ENCODE data around the gene ABLIM2.

Gene ABLIM2

DNA sequence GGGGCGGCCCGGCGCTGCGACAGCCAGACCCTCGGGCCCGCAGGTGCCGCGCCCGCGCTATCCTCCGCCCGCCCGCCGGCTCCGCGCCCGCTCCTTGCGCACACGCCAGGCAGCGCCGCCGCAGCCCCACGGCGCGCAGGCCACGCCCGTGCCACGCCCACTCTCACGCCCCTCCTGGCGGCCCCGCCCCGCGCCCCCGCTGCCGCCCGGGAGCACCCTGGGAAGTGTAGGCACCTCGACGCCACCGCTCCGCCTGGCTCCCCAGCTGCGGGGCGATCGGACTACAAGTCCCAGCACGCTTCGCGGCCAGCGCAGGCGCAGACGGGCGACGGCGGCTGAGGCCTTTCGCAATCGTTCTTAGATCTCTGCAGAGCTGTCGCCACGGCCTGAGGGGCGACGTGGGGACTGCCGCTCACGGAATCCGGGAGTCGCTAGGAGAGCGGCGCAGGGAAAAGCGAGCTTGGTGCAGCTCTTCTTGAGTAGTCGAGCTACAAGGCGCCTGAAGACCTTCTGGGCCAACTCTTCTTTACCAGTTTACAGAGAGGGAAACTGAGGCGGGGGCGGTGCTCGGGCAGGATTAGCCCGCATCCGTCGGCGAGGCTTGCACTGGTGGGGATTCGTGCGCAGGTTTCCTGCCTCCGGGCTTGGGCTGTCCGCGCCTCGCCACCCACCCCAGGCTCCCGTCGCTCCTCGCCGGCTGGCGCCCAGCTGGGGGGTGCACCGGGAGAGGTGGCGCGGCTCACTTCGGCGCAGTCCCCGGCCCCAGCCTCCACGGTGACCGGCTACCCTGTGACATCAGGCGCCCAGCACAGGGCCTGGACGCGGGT lies at the start of gene ABLIM2:
ABLIM2 (minus strand) TSS at position 104 of the 827 bp plus-strand sequence. CDS start 124 bp downstream, outside the sequence.
- H3K4me3 Mint-ChIP-seq = peak within 1 kb of the TSS; percentile 93
- H3K4me1 Mint-ChIP-seq (ENCODE audit: low read depth) = peaks cover 10% of the 10 kb centered on the region
- peaks cover 3% of the 10 kb centered on the region for H3K36me3 Mint-ChIP-seq (ENCODE audit: low read depth)
- H3K9me3 Mint-ChIP-seq = no peaks in the 10 kb centered on the region
- H3K27ac Mint-ChIP-seq = peak within 1 kb of the TSS; percentile 75
- H3K27me3 Mint-ChIP-seq (ENCODE audit: low read depth) = peaks cover 31% of the 10 kb centered on the region

DNA sequence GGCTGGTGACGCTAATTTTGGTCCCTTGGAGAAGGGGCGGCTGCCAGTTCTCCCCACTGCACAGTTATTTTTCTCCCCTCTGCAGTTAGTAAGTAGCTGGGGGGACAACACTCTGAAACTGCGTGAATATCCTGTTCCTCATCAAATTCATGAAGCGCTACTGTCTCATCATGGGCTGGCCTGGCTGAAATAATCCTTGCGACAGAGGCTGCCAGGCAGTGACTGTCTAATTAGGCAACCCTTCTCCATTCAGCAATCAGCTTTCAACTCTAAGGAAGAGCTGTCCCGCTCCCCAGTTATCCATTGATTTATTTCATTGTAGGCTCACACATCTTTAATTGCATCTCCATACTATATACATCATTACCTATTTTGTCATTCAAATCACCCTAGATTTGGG lies 48.7 kb upstream of the ABLIM2 start:
- Mint-ChIP-seq H3K27ac (no peak overlapping the region), H3K4me3 (no peak overlapping the region), H3K4me1 (ENCODE audit: low read depth) (peaks cover 11% of the 10 kb centered on the region), H3K36me3 (ENCODE audit: low read depth) (peaks cover 10% of the 10 kb centered on the region), H3K9me3 (no peaks in the 10 kb centered on the region), H3K27me3 (ENCODE audit: low read depth) (no peaks in the 10 kb centered on the region)

DNA sequence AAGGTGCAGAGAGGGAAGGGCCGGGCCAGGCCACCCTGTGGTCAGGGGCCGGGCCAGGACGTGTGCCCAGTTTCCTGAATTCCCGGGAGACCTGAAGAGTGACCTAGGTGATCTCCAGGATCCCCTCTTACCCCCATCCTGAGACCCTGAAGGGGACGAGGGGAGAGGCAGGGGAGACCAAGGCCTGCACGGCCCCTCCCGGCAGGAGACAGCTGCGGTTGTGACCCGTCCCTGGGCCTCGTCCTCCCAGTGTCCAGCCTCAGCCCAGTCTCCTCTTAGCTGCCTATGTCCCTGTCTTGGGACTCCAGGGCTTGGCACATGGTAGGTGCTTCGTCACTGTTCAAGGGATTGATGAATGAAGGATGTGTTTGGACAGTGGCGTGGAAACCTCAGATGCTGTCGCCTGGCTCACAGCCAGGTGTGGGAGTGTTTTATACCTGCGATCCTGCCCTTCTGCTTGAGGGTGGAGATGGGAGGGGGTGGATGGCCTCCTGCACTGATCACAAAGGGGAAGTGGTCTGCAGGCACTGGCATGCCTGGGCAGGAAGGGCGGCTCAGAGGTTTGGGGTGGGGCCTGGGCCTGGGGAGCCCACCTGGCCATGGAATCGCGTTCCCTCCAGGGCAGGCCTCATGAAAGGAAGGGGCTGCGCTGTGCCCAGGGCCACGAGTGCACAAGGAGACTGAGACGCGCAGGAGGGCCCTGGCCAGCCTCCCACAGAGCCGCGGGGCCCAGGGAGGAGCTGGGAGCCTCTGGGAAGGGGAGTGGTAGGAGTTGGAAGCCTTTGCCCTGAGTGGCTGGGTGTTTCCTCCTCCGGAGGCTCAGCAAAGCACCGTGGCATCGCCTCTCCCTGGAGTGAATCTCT lies 47.4 kb upstream of the ABLIM2 start:
- Mint-ChIP-seq H3K4me3 (no peak overlapping the region), H3K27ac (no peak overlapping the region), H3K4me1 (ENCODE audit: low read depth) (peaks cover 22% of the 10 kb centered on the region), H3K27me3 (ENCODE audit: low read depth) (no peaks in the 10 kb centered on the region), H3K9me3 (no peaks in the 10 kb centered on the region), H3K36me3 (ENCODE audit: low read depth) (peaks cover 14% of the 10 kb centered on the region)

DNA sequence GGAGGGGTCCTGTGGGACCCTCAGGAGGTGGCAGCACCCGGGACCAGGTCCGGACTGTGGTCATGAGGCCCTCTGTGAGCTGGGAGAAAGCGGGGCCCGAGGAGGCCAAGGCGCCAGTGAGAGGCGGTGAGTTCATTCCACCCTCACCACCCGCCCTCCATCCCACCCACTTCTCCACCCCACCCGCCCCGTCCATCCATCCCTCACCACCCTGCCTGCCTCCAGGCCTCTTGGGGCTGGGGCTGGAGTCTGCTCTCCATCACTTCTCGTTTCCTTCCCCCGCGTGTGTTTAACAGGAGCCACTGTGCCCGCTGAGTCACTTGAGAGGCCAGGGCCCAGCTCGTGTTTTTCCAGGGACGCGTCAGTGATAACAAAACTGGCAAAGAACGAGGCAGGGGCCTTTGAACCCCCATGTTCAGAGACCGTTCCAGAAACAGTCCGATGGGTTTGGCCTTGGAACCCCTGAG lies 46.7 kb upstream of the ABLIM2 start:
- H3K36me3 Mint-ChIP-seq (ENCODE audit: low read depth) = peaks cover 14% of the 10 kb centered on the region
- no peaks in the 10 kb centered on the region for H3K27me3 Mint-ChIP-seq (ENCODE audit: low read depth)
- no peak overlapping the region for H3K27ac Mint-ChIP-seq
- no peaks in the 10 kb centered on the region for H3K9me3 Mint-ChIP-seq
- H3K4me3 Mint-ChIP-seq = no peak overlapping the region
- H3K4me1 Mint-ChIP-seq (ENCODE audit: low read depth) = peaks cover 26% of the 10 kb centered on the region

DNA sequence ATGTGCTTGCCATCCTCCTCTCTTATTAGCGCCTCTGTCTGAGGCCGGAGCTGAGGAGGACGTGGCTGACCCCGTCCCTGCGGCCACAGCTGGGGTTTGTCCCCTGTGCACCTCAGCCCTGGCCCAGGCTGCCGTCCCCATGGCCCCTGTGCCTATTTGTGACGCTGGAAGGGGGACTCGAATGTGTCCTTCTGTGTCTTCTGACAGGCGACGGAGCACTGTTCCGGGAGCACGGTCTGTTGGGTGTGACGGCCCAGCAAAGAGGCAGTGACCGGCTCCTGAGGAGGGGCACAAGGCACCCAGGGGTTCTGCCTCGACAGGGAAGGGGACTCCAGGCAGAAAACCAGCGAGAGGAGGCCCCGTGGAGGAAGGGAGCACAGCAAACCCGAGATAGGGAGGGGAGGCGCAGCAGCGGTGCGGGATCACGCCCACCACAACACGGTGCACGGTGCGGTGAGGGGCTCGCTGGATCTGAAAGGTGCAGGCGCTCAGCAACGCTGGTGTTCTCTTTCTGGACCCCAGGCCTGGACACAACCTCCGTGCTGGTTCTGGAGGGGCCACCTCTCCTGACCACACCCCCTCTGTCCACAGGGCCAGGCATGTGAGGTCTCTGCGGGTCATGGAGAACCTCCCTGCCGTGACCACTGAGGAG lies 46.1 kb upstream of the ABLIM2 start:
- H3K4me1 Mint-ChIP-seq (ENCODE audit: low read depth) = peaks cover 28% of the 10 kb centered on the region
- peaks cover 14% of the 10 kb centered on the region for H3K36me3 Mint-ChIP-seq (ENCODE audit: low read depth)

DNA sequence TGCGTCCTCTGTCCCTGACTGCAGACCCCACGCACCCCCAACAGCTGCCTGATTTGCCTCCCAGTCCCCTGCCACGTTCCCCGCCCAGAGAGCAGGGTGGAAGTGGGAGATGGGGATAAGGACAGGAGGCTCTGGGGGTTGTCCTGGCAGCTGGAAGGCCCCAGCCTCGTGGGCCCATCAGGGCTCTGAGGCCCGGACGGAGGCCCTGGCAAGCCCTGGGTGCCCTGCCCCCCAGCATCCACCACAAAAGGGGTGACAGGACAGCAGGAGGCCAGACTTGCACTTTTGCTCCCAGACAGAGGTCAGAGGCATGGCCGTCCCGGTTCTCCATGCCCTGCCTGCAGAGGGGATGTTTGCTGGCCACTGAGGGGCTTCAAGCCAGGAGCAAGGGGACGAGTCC lies 45.2 kb upstream of the ABLIM2 start:
- H3K4me3 Mint-ChIP-seq = no peak overlapping the region
- peaks cover 29% of the 10 kb centered on the region for H3K4me1 Mint-ChIP-seq (ENCODE audit: low read depth)
- no peak overlapping the region for H3K27ac Mint-ChIP-seq
- peaks cover 13% of the 10 kb centered on the region for H3K36me3 Mint-ChIP-seq (ENCODE audit: low read depth)
- no peaks in the 10 kb centered on the region for H3K9me3 Mint-ChIP-seq
- no peaks in the 10 kb centered on the region for H3K27me3 Mint-ChIP-seq (ENCODE audit: low read depth)

More for the DNA sequence above, 46.1 kb upstream of the ABLIM2 start:
- Mint-ChIP-seq H3K27ac (no peak overlapping the region), H3K27me3 (ENCODE audit: low read depth) (no peaks in the 10 kb centered on the region), H3K9me3 (no peaks in the 10 kb centered on the region), H3K4me3 (no peak overlapping the region)

DNA sequence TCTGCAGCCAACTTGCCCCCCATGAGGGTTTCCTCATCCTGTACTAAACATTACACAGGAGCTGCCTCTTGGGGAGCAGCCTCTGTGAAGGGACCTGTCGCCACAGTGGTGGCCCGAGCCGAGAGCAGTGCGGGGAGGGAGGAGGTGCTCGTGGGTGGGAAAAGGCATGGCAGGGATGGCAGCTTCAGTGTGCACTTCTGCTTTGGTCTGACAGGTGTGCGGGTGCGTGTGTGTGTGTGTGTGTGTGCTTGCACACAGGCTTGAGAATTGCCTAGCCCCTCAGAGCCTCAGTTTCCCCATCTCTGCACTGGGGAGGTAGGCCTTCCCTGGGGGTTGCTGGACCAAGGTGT lies 44.4 kb upstream of the ABLIM2 start:
- H3K36me3 Mint-ChIP-seq (ENCODE audit: low read depth) = peaks cover 13% of the 10 kb centered on the region
- no peaks in the 10 kb centered on the region for H3K27me3 Mint-ChIP-seq (ENCODE audit: low read depth)
- H3K9me3 Mint-ChIP-seq = no peaks in the 10 kb centered on the region
- no peak overlapping the region for H3K27ac Mint-ChIP-seq
- H3K4me3 Mint-ChIP-seq = no peak overlapping the region
- peaks cover 37% of the 10 kb centered on the region for H3K4me1 Mint-ChIP-seq (ENCODE audit: low read depth)

DNA sequence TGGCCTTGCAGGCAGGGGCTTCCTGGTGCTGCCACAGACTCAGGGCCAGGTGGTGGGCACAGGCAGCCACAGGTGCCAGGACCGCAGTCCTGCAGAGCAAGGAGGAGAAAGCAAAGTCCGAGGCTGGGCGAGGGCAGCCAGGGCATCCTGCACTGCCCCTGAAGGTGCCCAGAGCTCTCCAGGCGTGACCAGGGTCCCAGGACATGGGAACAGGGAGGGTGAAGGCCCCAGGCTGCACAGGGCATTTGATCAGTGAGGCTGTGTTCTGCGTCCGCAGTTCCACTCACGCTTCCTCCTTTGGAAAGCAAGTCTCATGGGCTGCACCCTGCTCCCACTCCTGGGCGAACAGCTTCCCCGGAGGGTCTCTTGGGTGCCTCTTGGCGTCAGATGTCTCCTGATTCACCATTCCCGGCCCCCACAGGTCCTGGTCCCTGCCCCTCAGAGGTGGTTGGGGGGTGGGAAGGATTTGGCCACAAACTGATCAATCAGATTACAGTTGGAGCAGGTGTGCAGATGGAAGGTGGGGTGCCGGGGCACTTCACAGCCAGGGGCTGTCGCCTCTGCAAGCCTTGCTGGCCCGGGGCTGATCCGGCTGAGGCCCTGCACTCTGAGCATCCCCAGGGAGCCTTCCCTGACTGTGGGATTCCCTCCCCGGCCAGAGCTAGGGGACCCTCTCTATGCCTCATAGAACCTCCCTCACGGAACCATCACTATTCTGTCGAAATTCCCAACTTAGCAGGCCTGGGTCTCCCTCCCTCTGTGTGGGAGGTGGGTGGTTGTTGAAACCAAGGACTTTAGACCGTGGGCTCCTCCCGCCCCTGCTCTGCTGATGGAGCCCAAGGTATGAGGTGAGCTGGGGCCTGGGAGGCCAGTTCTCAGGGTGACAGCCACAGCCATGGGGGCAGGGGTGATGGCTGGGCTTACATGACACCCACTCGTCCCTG lies 43.8 kb upstream of the ABLIM2 start:
- H3K9me3 Mint-ChIP-seq = no peaks in the 10 kb centered on the region
- H3K27me3 Mint-ChIP-seq (ENCODE audit: low read depth) = no peaks in the 10 kb centered on the region
- H3K27ac Mint-ChIP-seq = no peak overlapping the region
- H3K36me3 Mint-ChIP-seq (ENCODE audit: low read depth) = peaks cover 10% of the 10 kb centered on the region
- H3K4me1 Mint-ChIP-seq (ENCODE audit: low read depth) = peaks cover 37% of the 10 kb centered on the region
- no peak overlapping the region for H3K4me3 Mint-ChIP-seq

DNA sequence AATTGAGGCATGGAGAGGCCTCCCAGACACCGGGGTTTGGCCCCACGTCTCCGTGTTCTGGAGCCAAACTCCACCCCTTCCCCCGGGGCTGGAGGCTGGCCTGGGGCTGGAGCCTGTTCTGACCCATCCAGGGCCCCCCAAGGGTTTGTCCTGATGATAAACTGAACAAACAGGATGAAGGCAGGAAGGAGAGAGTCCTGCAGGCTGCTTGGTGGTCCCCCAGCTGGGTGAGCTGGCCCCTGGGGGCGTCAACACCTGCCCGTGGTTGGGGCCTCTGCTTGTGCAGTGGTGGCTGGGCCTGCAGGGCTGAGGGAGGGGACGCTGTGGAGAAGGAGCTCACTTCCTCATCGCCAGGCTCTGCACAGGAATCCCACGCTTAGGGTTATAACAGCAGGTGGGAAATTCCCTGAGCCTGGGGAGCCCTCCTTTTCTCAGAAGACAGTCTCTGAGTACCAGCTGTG lies 42.7 kb upstream of the ABLIM2 start:
- Mint-ChIP-seq H3K36me3 (ENCODE audit: low read depth) (peaks cover 8% of the 10 kb centered on the region), H3K27ac (peak overlapping the region; percentile 94), H3K4me1 (ENCODE audit: low read depth) (peaks cover 38% of the 10 kb centered on the region), H3K9me3 (no peaks in the 10 kb centered on the region), H3K27me3 (ENCODE audit: low read depth) (no peaks in the 10 kb centered on the region), H3K4me3 (peak overlapping the region; percentile 96)

DNA sequence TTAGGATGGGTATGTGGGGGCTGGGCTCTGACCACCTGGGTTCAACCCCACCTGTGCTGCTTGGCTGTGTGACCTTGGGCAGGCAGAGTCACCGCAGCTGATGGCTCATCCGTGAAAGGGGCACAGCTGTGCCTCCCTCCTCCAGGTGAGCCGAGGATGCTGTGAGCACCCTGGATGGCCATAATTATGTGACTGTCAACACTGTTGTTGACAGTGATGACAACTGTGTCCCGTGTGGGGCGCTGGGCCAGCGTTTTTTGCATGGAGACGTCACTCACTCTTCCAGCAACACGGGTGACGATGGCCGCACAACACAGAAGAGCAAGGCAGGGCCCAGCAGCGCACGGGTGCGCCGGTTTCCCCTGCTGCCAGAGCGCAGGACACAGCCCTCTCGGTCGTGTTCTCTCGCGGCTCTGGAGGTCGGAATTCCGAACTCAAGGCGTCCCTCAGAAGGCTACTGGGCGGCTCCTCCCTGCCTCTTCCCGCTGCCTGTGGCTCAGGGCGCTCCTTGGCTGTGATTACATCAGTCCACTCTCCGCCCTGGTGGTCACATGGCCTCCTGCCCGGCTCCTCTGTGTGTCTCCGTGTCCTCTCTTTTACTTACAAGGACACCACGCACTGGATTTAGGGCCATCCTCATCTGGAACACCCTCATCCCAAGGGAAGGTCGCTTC lies 41.8 kb upstream of the ABLIM2 start:
- peaks cover 6% of the 10 kb centered on the region for H3K36me3 Mint-ChIP-seq (ENCODE audit: low read depth)
- no peaks in the 10 kb centered on the region for H3K9me3 Mint-ChIP-seq
- H3K27me3 Mint-ChIP-seq (ENCODE audit: low read depth) = no peaks in the 10 kb centered on the region
- H3K4me3 Mint-ChIP-seq = peak overlapping the region; percentile 96
- peak overlapping the region; percentile 94 for H3K27ac Mint-ChIP-seq
- peaks cover 35% of the 10 kb centered on the region for H3K4me1 Mint-ChIP-seq (ENCODE audit: low read depth)

DNA sequence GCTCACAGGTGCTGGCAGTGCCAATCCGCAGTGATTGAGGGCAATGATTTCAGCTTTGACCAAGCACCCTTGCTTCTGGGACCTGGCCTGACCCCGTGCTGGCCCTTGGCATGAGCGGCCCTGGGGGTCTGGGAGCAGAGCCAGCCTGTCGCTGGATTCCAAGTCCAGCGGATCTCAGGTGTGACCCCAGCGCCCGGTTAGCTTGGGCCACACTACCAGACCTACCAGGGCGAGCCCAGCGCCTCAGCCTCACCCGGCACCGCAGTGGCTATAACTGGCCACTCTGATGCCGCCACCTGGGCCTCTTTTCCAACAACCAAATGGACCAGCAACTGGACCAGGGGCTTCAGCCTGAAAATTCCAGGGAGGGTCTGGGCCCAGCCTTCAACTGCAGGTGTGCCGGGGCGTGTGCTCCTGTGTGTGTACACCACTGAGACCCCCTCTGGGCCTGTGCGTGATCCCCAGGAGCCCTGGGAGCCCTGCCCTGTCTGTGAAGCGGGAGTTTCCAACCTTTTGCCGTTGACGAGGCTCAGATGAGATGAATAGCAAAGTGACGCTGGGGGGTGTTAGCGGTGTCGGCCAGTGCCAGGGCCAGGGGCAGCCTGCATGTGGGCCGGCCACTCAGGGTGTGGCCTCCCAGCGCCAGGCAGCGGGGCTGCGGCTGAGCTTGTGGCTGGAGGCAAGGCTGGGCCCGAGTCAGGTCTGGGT lies 41.1 kb upstream of the ABLIM2 start:
- H3K9me3 Mint-ChIP-seq = no peaks in the 10 kb centered on the region
- no peaks in the 10 kb centered on the region for H3K27me3 Mint-ChIP-seq (ENCODE audit: low read depth)
- H3K36me3 Mint-ChIP-seq (ENCODE audit: low read depth) = peaks cover 6% of the 10 kb centered on the region
- peak overlapping the region; percentile 94 for H3K27ac Mint-ChIP-seq
- H3K4me3 Mint-ChIP-seq = peak overlapping the region; percentile 96
- peaks cover 35% of the 10 kb centered on the region for H3K4me1 Mint-ChIP-seq (ENCODE audit: low read depth)

DNA sequence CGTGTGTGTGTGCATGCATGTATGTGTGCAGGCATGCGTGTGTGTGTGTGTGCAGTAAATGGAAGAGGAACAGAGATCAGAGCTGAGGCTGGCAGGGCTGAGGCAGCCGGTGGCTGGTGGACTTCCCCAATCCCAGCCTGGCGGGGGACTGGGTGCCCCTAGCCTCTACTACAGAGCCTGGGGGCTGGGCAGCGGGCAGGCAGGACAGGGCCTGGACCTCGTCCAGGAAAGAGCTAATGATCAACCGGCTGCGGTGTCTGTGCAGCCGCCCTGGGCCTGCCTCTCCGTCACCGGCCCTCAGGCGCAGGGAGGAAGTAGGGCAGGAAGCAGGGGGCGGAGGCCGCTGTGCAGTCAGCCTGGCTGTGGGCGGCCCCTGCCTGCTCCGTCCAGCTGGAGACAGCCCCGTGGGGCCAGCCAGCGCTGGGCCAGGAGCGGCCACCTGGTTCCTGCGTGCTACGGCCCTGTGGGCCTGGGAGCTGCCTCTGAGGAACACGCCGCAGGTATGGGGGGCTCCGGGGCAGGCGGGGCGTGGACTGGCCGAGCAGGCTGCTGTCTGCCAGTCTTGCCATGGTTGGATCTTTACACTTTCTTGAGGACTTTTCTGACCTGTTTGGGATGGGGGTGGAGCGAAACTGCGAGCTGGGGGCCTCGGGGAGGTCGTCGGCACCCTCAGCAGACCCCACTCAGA lies 40.4 kb upstream of the ABLIM2 start, which contains the start of gene SH3TC1:
SH3TC1 (plus strand) TSS at position 385 of the 688 bp plus-strand sequence. CDS start 5,905 bp downstream, outside the sequence.
- Mint-ChIP-seq H3K36me3 (ENCODE audit: low read depth) (peaks cover 6% of the 10 kb centered on the region), H3K9me3 (no peaks in the 10 kb centered on the region), H3K27ac (peak within 1 kb of the TSS; percentile 94), H3K27me3 (ENCODE audit: low read depth) (no peaks in the 10 kb centered on the region), H3K4me1 (ENCODE audit: low read depth) (peaks cover 35% of the 10 kb centered on the region), H3K4me3 (peak within 1 kb of the TSS; percentile 96)
